Activated gamma-delta T cell treated with Interleukin-2 at 50 U/mL for 16 hours (primary cell): ENCODE measurements around the gene PLK5.
"Not testable (repeated sequence)": the region's sequence is repeated elsewhere in the genome, so short reads cannot be mapped to it uniquely, and the experiment has no call there.

Experiments used
- DNase-seq: peaks from one replicate; pipeline ENCODE4 v3.0.0-alpha.2; 2020

The PLK5 gene

GRCh38 chr19:1523412-1524286, at the start of gene PLK5:
PLK5 (plus strand) TSS chr19:1524077; CDS start chr19:1526997, 2,920 bp downstream.
- no peak for DNase-seq

GRCh38 chr19:1474765-1475351, 49.0 kb upstream of the PLK5 start:
- no peak for DNase-seq

- no peak for DNase-seq
These were observed 48.0 kb upstream of the PLK5 start for GRCh38 chr19:1475751-1476437.

GRCh38 chr19:1477056-1477455, 46.8 kb upstream of the PLK5 start:
- DNase-seq = not testable (repeated sequence)

- DNase-seq = peak; percentile 91
These were observed 44.8 kb upstream of the PLK5 start, which contains the start of gene C19orf25 for GRCh38 chr19:1478934-1479707. C19orf25 (minus strand) TSS chr19:1479215; CDS start chr19:1478903, 312 bp downstream.

GRCh38 chr19:1481224-1481892, 42.5 kb upstream of the PLK5 start:
- no peak for DNase-seq

GRCh38 chr19:1481893-1482360, 42.0 kb upstream of the PLK5 start:
- no peak for DNase-seq

GRCh38 chr19:1482361-1483130, 41.3 kb upstream of the PLK5 start:
- no peak for DNase-seq

GRCh38 chr19:1483131-1483978, 40.5 kb upstream of the PLK5 start:
- DNase-seq = no peak

GRCh38 chr19:1483979-1484428, 39.9 kb upstream of the PLK5 start:
- DNase-seq = no peak

GRCh38 chr19:1486720-1487575, 36.9 kb upstream of the PLK5 start:
- no peak for DNase-seq

GRCh38 chr19:1487576-1488281, 36.1 kb upstream of the PLK5 start:
- DNase-seq = no peak

GRCh38 chr19:1488282-1488601, 35.6 kb upstream of the PLK5 start:
- no peak for DNase-seq

- DNase-seq = no peak
These were observed 34.2 kb upstream of the PLK5 start for GRCh38 chr19:1489463-1490310.

GRCh38 chr19:1490311-1491113, 33.4 kb upstream of the PLK5 start, which contains the start of gene PCSK4:
PCSK4 (minus strand) TSS chr19:1490350; CDS start chr19:1490346, 4 bp downstream.
- DNase-seq = peak; percentile 97

- no peak for DNase-seq
These were observed 32.6 kb upstream of the PLK5 start, which contains the start of gene REEP6 for GRCh38 chr19:1491114-1491848. REEP6 (plus strand) TSS chr19:1491181; CDS start chr19:1491270, 89 bp downstream.
